ENCODE measurements around the gene RBM19. TPM values are rescaled to one million over a fixed set of nuclear protein-coding genes. Genes with fewer than 3 reads are reported as not detected.

RBM19 gene
- total and polyA plus RNA-seq, 12 donors = 13.3 to 26.6 (median 16.2) TPM

GRCh38 chr12:113958108-113958507 is 8.0 kb downstream of the RBM19 start:
- H3K27me3 ChIP-seq = no peaks in the 10 kb centered on the region
- ATAC-seq (no peak), DNase-seq (no peak)
- TF ChIP-seq CTCF (IDR thresholded peaks at IDR 0.05) = no peak
- peaks cover 0 to 99% (median 70%) of the 10 kb centered on the region in 9 donors for H3K36me3 ChIP-seq
- no peaks in the 10 kb centered on the region for H3K9me3 ChIP-seq
- H3K27ac ChIP-seq = no peak overlapping the region
- intact Hi-C loops (cut with DNase I) = no loop called here
- H3K4me1 ChIP-seq = no peaks in the 10 kb centered on the region
- WGBS, 2 donors = 79 to 90% methylated on average over 5 of the region's 5 CpGs
- no peak overlapping the region for H3K4me3 ChIP-seq

- no peaks in the 10 kb centered on the region for H3K9me3 ChIP-seq
- intact Hi-C loops (cut with DNase I) = no loop called here
Measured at GRCh38 chr12:113957627-113958026, 8.5 kb downstream of the RBM19 start.

GRCh38 chr12:113955109-113955970 is 10.8 kb downstream of the RBM19 start:
- Histone ChIP-seq H3K4me1 (no peaks in the 10 kb centered on the region), H3K36me3 (peaks cover 0 to 99% (median 63%) of the 10 kb centered on the region in 9 donors), H3K9me3 (no peaks in the 10 kb centered on the region), H3K27ac (no peak overlapping the region), H3K4me3 (no peak overlapping the region), H3K27me3 (no peaks in the 10 kb centered on the region)
- intact Hi-C loops (cut with DNase I) = no loop called here
- TF ChIP-seq CTCF (IDR thresholded peaks at IDR 0.05) = peak in 2 of 9 donors; percentile 19 to 28
- ATAC-seq (no peak), DNase-seq (no peak)
- WGBS, 2 donors = 76 to 83% methylated on average over 15 of the region's 15 CpGs

More at GRCh38 chr12:113957627-113958026, 8.5 kb downstream of the RBM19 start:
- DNase-seq (no peak), ATAC-seq (no peak)
- 85 to 96% methylated on average over 17 of the region's 17 CpGs for WGBS, 2 donors
- Histone ChIP-seq H3K36me3 (peaks cover 0 to 100% (median 74%) of the 10 kb centered on the region in 9 donors), H3K4me3 (no peak overlapping the region), H3K27ac (no peak overlapping the region), H3K4me1 (no peaks in the 10 kb centered on the region), H3K27me3 (no peaks in the 10 kb centered on the region)
- no peak for TF ChIP-seq CTCF (IDR thresholded peaks at IDR 0.05)

- TF ChIP-seq CTCF (IDR thresholded peaks at IDR 0.05) = no peak
- ATAC-seq (no peak), DNase-seq (no peak)
- peaks cover 0 to 99% (median 63%) of the 10 kb centered on the region in 9 donors for H3K36me3 ChIP-seq
- no peak overlapping the region for H3K27ac ChIP-seq
- no peaks in the 10 kb centered on the region for H3K4me1 ChIP-seq
- no peak overlapping the region for H3K4me3 ChIP-seq
- H3K27me3 ChIP-seq = no peaks in the 10 kb centered on the region
- no peaks in the 10 kb centered on the region for H3K9me3 ChIP-seq
- intact Hi-C loops (cut with DNase I) = no loop called here
- 86 to 97% methylated on average over 4 of the region's 4 CpGs for WGBS, 2 donors
Measured at GRCh38 chr12:113954547-113954946, 11.6 kb downstream of the RBM19 start.

Measured in heart right ventricle (tissue), 16 donors.